Keratinocyte (primary cell): Measurements from ENCODE around the gene CCDC33. TPM values are rescaled to one million over a fixed set of nuclear protein-coding genes. Genes with fewer than 3 reads are reported as not detected.

Experiments
- DNase-seq: peaks from one replicate; pipeline ENCODE4 v3.0.0-alpha.2; 2011; ENCODE audit warnings: low read depth, missing footprints, low spot score
- FAIRE-seq: peaks from 2 replicates; lab custom pipeline; 2011; peaks lifted over from hg19 to GRCh38; lab: Jason Lieb, UNC
- H2AFZ ChIP-seq: 2 replicates; pipeline ENCODE4 v1.6.0; 2012; ENCODE audit warnings: low read length, control low read depth, inconsistent platforms; ENCODE audit not compliant: control insufficient read depth
- H3K27ac ChIP-seq: 2 replicates; pipeline ENCODE4 v1.5.1; 2011; ENCODE audit warnings: low read length; ENCODE audit not compliant: control insufficient read depth, insufficient read depth
- H3K27me3 ChIP-seq: 3 replicates; pipeline ENCODE4 v1.6.0; 2011; ENCODE audit warnings: low read length; ENCODE audit not compliant: control insufficient read depth, insufficient read depth; ENCODE audit errors: extremely low read depth
- H3K36me3 ChIP-seq, 2 experiments: 2 replicates in 1 of 2; 3 replicates in 1 of 2; pipeline ENCODE4 v1.5.1; 2011; ENCODE audit warnings: low read length in 2 of 2, mild to moderate bottlenecking in 1 of 2; ENCODE audit not compliant: control insufficient read depth in 2 of 2, insufficient read depth in 2 of 2; ENCODE audit errors: extremely low read depth in 1 of 2
- H3K4me1 ChIP-seq: 3 replicates; pipeline ENCODE4 v1.5.1; 2011; ENCODE audit warnings: low read length; ENCODE audit not compliant: control insufficient read depth, insufficient read depth; ENCODE audit errors: extremely low read depth
- H3K4me2 ChIP-seq: 3 replicates; pipeline ENCODE4 v1.6.0; 2011; ENCODE audit warnings: low read depth, low read length; ENCODE audit not compliant: control insufficient read depth, insufficient read depth; ENCODE audit errors: extremely low read depth
- H3K4me3 ChIP-seq, 3 experiments: fragments of 200-600 bp in 1 of 3; sonication (generic) in 1 of 3; 2 replicates in 2 of 3; 3 replicates in 1 of 3; pipeline ENCODE4 v1.5.1; 2011 to 2016; ENCODE audit warnings: low read length in 3 of 3, mild to moderate bottlenecking in 3 of 3, control low read depth in 2 of 3, inconsistent platforms in 1 of 3, low read depth in 1 of 3, mixed read lengths in 1 of 3, mixed run types in 1 of 3, moderate library complexity in 1 of 3; ENCODE audit not compliant: control insufficient read depth in 2 of 3, insufficient read depth in 2 of 3; ENCODE audit errors: extremely low read depth in 1 of 3
- H3K79me2 ChIP-seq: 2 replicates; pipeline ENCODE4 v1.6.0; 2012; ENCODE audit warnings: low read length; ENCODE audit not compliant: control insufficient read depth, insufficient read depth
- H3K9ac ChIP-seq: 3 replicates; pipeline ENCODE4 v1.6.0; 2011; ENCODE audit warnings: low read length; ENCODE audit not compliant: control insufficient read depth, insufficient read depth; ENCODE audit errors: extremely low read depth
- H3K9me1 ChIP-seq: 3 replicates; pipeline ENCODE4 v1.6.0; 2011; ENCODE audit warnings: low read length; ENCODE audit not compliant: control insufficient read depth, insufficient read depth; ENCODE audit errors: extremely low read depth
- H3K9me3 ChIP-seq: 2 replicates; pipeline ENCODE4 v1.5.1; 2012; ENCODE audit warnings: low read depth, low read length; ENCODE audit not compliant: control insufficient read depth
- H4K20me1 ChIP-seq: 3 replicates; pipeline ENCODE4 v1.6.0; 2011; ENCODE audit warnings: low read length; ENCODE audit not compliant: control insufficient read depth, insufficient read depth; ENCODE audit errors: extremely low read depth
- CTCF ChIP-seq, 3 experiments: IDR thresholded peaks in 1 of 3; conservative IDR thresholded peaks in 1 of 3; optimal IDR thresholded peaks in 1 of 3; 2 replicates in 2 of 3; 3 replicates in 1 of 3; pipeline versions ENCODE3 to v1.5.1; 2011; ENCODE audit warnings: low read length in 3 of 3, mild to moderate bottlenecking in 3 of 3, moderate library complexity in 2 of 3, control low read depth in 1 of 3, inconsistent platforms in 1 of 3; ENCODE audit not compliant: insufficient read depth in 2 of 3; ENCODE audit errors: extremely low read depth in 1 of 3
- EZH2 ChIP-seq: IDR thresholded peaks from one replicate; pipeline ENCODE4 v1.6.1; 2012; ENCODE audit warnings: inconsistent platforms, mild to moderate bottlenecking, low read length, moderate library complexity
- dilution Hi-C: fragments of 300-500 bp; cut with MboI; formaldehyde crosslinking; loops from one replicate; pipeline ENCODE4 v1.7.0; 2020; ENCODE audit warnings: low sequenced_read_pairs; ENCODE audit not compliant: extremely low pct_ligation_motif_present
- polyA plus RNA-seq, 5 experiments: library from polyadenylated mRNA; depleted of rRNA in 3 of 5; stranded (reverse) in 3 of 5; stranded (forward) in 1 of 5; unstranded in 1 of 5; fragments of >200 nt; gene quantifications; 1 replicate in 1 of 5; 2 replicates in 3 of 5; 3 replicates in 1 of 5; pipeline versions ENCODE4 v1.2.1 to v1.2.3, GENCODE V29; 2011 to 2012; ENCODE audit warnings: missing spikeins in 2 of 5, low read depth in 1 of 5, low replicate concordance in 1 of 5

Gene CCDC33
- polyA plus RNA-seq, 1 donor (not counting 4 experiments of a cell fraction or from before 2014, with no cell fraction given) = not detected

- Histone ChIP-seq H3K27ac (no peak overlapping the region), H3K4me1 (peaks cover 48% of the 10 kb centered on the region), H3K4me3 (no peak overlapping the region), H3K27me3 (no peaks in the 10 kb centered on the region), H3K36me3 (no peaks in the 10 kb centered on the region), H3K79me2 (no peaks in the 10 kb centered on the region), H3K9ac (no peak overlapping the region), H3K4me2 (no peak overlapping the region), H3K9me3 (no peaks in the 10 kb centered on the region), H2AFZ (no peak overlapping the region), H4K20me1 (no peaks in the 10 kb centered on the region), H3K9me1 (peaks cover 6% of the 10 kb centered on the region)
- dilution Hi-C loops = no loop called here
- FAIRE-seq (no peak), DNase-seq (no peak)
- no peak for TF ChIP-seq EZH2
- no peak for TF ChIP-seq CTCF (optimal IDR thresholded peaks at IDR 0.05 in 1 of 3, IDR thresholded peaks at IDR 0.05 in 1 of 3, conservative IDR thresholded peaks at IDR 0.05 in 1 of 3; ENCODE audit: extremely low read depth in 1 of 3, insufficient read depth in 2 of 3, low read length in 3 of 3)
Observed at GRCh38 chr15:74197176-74197965, 38.8 kb upstream of the CCDC33 start.

- no peaks in the 10 kb centered on the region for H3K9me3 ChIP-seq
- no peak overlapping the region for H2AFZ ChIP-seq
- H3K27ac ChIP-seq = no peak overlapping the region
- no peak overlapping the region for H3K4me2 ChIP-seq
- H3K9ac ChIP-seq = no peak overlapping the region
- H3K36me3 ChIP-seq = no peaks in the 10 kb centered on the region
- H3K4me3 ChIP-seq = no peak overlapping the region
- dilution Hi-C loops = no loop called here
- H3K27me3 ChIP-seq = peaks cover 3% of the 10 kb centered on the region
- no peak for TF ChIP-seq EZH2
- no peaks in the 10 kb centered on the region for H4K20me1 ChIP-seq
- DNase-seq (no peak), FAIRE-seq (no peak)
- no peaks in the 10 kb centered on the region for H3K79me2 ChIP-seq
- peaks cover 6% of the 10 kb centered on the region for H3K9me1 ChIP-seq
- H3K4me1 ChIP-seq = peaks cover 44% of the 10 kb centered on the region
Observed at GRCh38 chr15:74199297-74199652, 36.9 kb upstream of the CCDC33 start.
